Neuron (in vitro differentiated cells): ENCODE data around the gene RPL39L.
"Not testable (repeated sequence)": the region's sequence is repeated elsewhere in the genome, so short reads cannot be mapped to it uniquely, and the experiment has no call there.

Experiments
- H2AFZ ChIP-seq: one replicate; pipeline ENCODE4 v1.6.1; 2013; ENCODE audit warnings: low read depth, mild to moderate bottlenecking, inconsistent platforms, low read length, moderate library complexity
- H3K27me3 ChIP-seq: one replicate; pipeline ENCODE4 v1.6.1; 2013; ENCODE audit warnings: low read length; ENCODE audit not compliant: insufficient read depth
- H3K36me3 ChIP-seq: one replicate; pipeline ENCODE4 v1.6.1; 2013; ENCODE audit warnings: low read length; ENCODE audit not compliant: insufficient read depth
- H3K4me1 ChIP-seq: one replicate; pipeline ENCODE4 v1.6.1; 2013; ENCODE audit warnings: low read length; ENCODE audit not compliant: insufficient read depth
- H3K4me3 ChIP-seq: 2 replicates; pipeline ENCODE4 v1.5.1; 2013; ENCODE audit warnings: mild to moderate bottlenecking, low read length, moderate library complexity
- H3K9me3 ChIP-seq: one replicate; pipeline ENCODE4 v1.6.1; 2013; ENCODE audit warnings: low read length

The RPL39L gene

GRCh38 chr3:187139126-187139894 is at the start of gene RPL39L:
TSS of gene RPL39L (minus strand) at chr3:187139496. CDS start at chr3:187121300, 18,196 bp downstream.
- Histone ChIP-seq H3K9me3 (no peaks in the 10 kb centered on the region), H3K27me3 (no peaks in the 10 kb centered on the region), H2AFZ (peak within 1 kb of the TSS; percentile 78), H3K36me3 (no peaks in the 10 kb centered on the region), H3K4me3 (peak within 1 kb of the TSS; percentile 52), H3K4me1 (no peaks in the 10 kb centered on the region)

- no peak overlapping the region for H2AFZ ChIP-seq
- H3K36me3 ChIP-seq = no peaks in the 10 kb centered on the region
- no peaks in the 10 kb centered on the region for H3K27me3 ChIP-seq
- H3K4me3 ChIP-seq = no peak overlapping the region
- no peaks in the 10 kb centered on the region for H3K9me3 ChIP-seq
- peaks cover 2% of the 10 kb centered on the region for H3K4me1 ChIP-seq
These were observed 49.6 kb upstream of the RPL39L start for GRCh38 chr3:187188931-187189330.

GRCh38 chr3:187186801-187187421 is 47.6 kb upstream of the RPL39L start:
- H2AFZ ChIP-seq = no peak overlapping the region
- no peak overlapping the region for H3K4me3 ChIP-seq
- H3K36me3 ChIP-seq = no peaks in the 10 kb centered on the region
- peaks cover 14% of the 10 kb centered on the region for H3K4me1 ChIP-seq
- no peaks in the 10 kb centered on the region for H3K27me3 ChIP-seq
- H3K9me3 ChIP-seq = no peaks in the 10 kb centered on the region

- no peaks in the 10 kb centered on the region for H3K36me3 ChIP-seq
- no peak overlapping the region for H2AFZ ChIP-seq
- H3K27me3 ChIP-seq = no peaks in the 10 kb centered on the region
- no peaks in the 10 kb centered on the region for H3K9me3 ChIP-seq
- no peak overlapping the region for H3K4me3 ChIP-seq
- peaks cover 14% of the 10 kb centered on the region for H3K4me1 ChIP-seq
These were observed 47.1 kb upstream of the RPL39L start for GRCh38 chr3:187186375-187186774.

GRCh38 chr3:187185759-187186158 is 46.5 kb upstream of the RPL39L start:
- H3K4me1 ChIP-seq = peaks cover 14% of the 10 kb centered on the region
- H2AFZ ChIP-seq = no peak overlapping the region
- H3K27me3 ChIP-seq = no peaks in the 10 kb centered on the region
- no peaks in the 10 kb centered on the region for H3K36me3 ChIP-seq
- H3K9me3 ChIP-seq = no peaks in the 10 kb centered on the region
- no peak overlapping the region for H3K4me3 ChIP-seq

GRCh38 chr3:187183903-187184302 is 44.6 kb upstream of the RPL39L start:
- Histone ChIP-seq H2AFZ (no peak overlapping the region), H3K27me3 (no peaks in the 10 kb centered on the region), H3K4me3 (no peak overlapping the region), H3K36me3 (no peaks in the 10 kb centered on the region), H3K4me1 (peaks cover 14% of the 10 kb centered on the region), H3K9me3 (no peaks in the 10 kb centered on the region)

- H3K36me3 ChIP-seq = no peaks in the 10 kb centered on the region
- H3K4me3 ChIP-seq = no peak overlapping the region
- no peaks in the 10 kb centered on the region for H3K9me3 ChIP-seq
- no peak overlapping the region for H2AFZ ChIP-seq
- peaks cover 14% of the 10 kb centered on the region for H3K4me1 ChIP-seq
- no peaks in the 10 kb centered on the region for H3K27me3 ChIP-seq
These were observed 44.0 kb upstream of the RPL39L start for GRCh38 chr3:187183210-187183862.

- H3K4me1 ChIP-seq = peaks cover 14% of the 10 kb centered on the region
- no peak overlapping the region for H2AFZ ChIP-seq
These were observed 42.3 kb upstream of the RPL39L start for GRCh38 chr3:187181454-187182170.

GRCh38 chr3:187172929-187173328 is 33.6 kb upstream of the RPL39L start:
- H3K9me3 ChIP-seq = no peaks in the 10 kb centered on the region
- H2AFZ ChIP-seq = no peak overlapping the region
- no peaks in the 10 kb centered on the region for H3K4me1 ChIP-seq
- no peak overlapping the region for H3K4me3 ChIP-seq
- H3K36me3 ChIP-seq = no peaks in the 10 kb centered on the region
- no peaks in the 10 kb centered on the region for H3K27me3 ChIP-seq

More at GRCh38 chr3:187181454-187182170, 42.3 kb upstream of the RPL39L start:
- H3K4me3 ChIP-seq = no peak overlapping the region
- no peaks in the 10 kb centered on the region for H3K36me3 ChIP-seq
- H3K9me3 ChIP-seq = no peaks in the 10 kb centered on the region
- H3K27me3 ChIP-seq = no peaks in the 10 kb centered on the region

- H3K36me3 ChIP-seq, H3K9me3 ChIP-seq, H3K4me1 ChIP-seq, H3K27me3 ChIP-seq, H3K4me3 ChIP-seq, H2AFZ ChIP-seq: not testable (repeated sequence)
These were observed 31.6 kb upstream of the RPL39L start for GRCh38 chr3:187170911-187171310.

GRCh38 chr3:187169231-187169960 is 30.1 kb upstream of the RPL39L start:
- H3K4me1 ChIP-seq = no peaks in the 10 kb centered on the region
- no peak overlapping the region for H2AFZ ChIP-seq
- no peaks in the 10 kb centered on the region for H3K9me3 ChIP-seq
- no peaks in the 10 kb centered on the region for H3K36me3 ChIP-seq
- no peaks in the 10 kb centered on the region for H3K27me3 ChIP-seq
- no peak overlapping the region for H3K4me3 ChIP-seq

- H3K36me3 ChIP-seq = no peaks in the 10 kb centered on the region
- no peak overlapping the region for H2AFZ ChIP-seq
- no peaks in the 10 kb centered on the region for H3K27me3 ChIP-seq
- no peaks in the 10 kb centered on the region for H3K4me1 ChIP-seq
- no peaks in the 10 kb centered on the region for H3K9me3 ChIP-seq
- H3K4me3 ChIP-seq = no peak overlapping the region
These were observed 28.5 kb upstream of the RPL39L start for GRCh38 chr3:187167777-187168176.
